Activated T-cell treated with anti-CD3 and anti-CD28 coated beads, Interleukin-2, amount 50 U/mL, for 4 hours (primary cell): Measurements from ENCODE around the gene APOL5. TPM values are rescaled to one million over a fixed set of nuclear protein-coding genes. Genes with fewer than 3 reads are reported as not detected.
"Not testable (repeated sequence)": the region's sequence is repeated elsewhere in the genome, so short reads cannot be mapped to it uniquely, and the experiment has no call there.

Source experiments
- ATAC-seq, 2 donors: fragments of 200-7000 bp; cut with Tn5 transposase; one replicate each; pipeline ENCODE4 v1.10.0; 2021
- DNase-seq: peaks from one replicate; pipeline ENCODE4 v3.0.0-alpha.2; 2020
- H3K27me3 Mint-ChIP-seq: one replicate; pipeline ENCODE4 v1.8.0; 2021; ENCODE audit warnings: low read depth, mixed read lengths
- H3K36me3 Mint-ChIP-seq: one replicate; pipeline ENCODE4 v1.8.0; 2022; ENCODE audit warnings: mixed read lengths; ENCODE audit not compliant: insufficient read depth
- H3K4me1 Mint-ChIP-seq: one replicate; pipeline ENCODE4 v1.8.0; 2021; ENCODE audit warnings: low read depth, mixed read lengths
- H3K4me3 Mint-ChIP-seq: one replicate; pipeline ENCODE4 v1.8.0; 2021; ENCODE audit warnings: mild to moderate bottlenecking, moderate library complexity, mixed read lengths
- H3K9me3 Mint-ChIP-seq: one replicate; pipeline ENCODE4 v1.8.0; 2021; ENCODE audit warnings: mixed read lengths
- total RNA-seq, 3 donors: library from RNA; stranded (reverse); gene quantifications; one replicate each; pipeline ENCODE4 v1.2.1, GENCODE V29; 2021

The APOL5 gene
- total RNA-seq, 3 donors from 2014 or later = not detected

DNA sequence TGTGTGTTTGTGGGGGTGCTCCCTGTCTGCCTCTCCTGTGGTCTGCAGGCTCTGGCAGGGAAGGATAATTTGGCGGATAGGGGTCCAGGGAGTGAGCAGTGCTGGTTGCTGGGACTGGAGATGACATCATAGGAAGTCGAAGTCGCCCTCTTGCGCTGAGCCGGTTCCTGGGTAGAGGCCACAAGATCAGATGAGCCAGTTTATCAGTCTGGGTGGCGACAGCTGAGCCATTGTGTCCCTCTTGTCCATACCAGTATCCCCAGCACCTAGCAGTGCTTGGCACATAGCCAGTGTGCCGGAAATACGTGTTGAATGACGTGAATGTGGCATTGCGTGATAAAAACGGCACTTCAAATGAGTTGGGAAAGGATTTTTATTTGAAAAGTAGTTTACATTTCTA is 9.8 kb downstream of the APOL5 start:
- H3K4me1 Mint-ChIP-seq = no peaks in the 10 kb centered on the region
- H3K27me3 Mint-ChIP-seq = peaks cover 13% of the 10 kb centered on the region
- H3K9me3 Mint-ChIP-seq = no peaks in the 10 kb centered on the region
- no peak for ATAC-seq
- no peak for DNase-seq
- H3K36me3 Mint-ChIP-seq = no peaks in the 10 kb centered on the region
- no peak overlapping the region for H3K4me3 Mint-ChIP-seq

DNA sequence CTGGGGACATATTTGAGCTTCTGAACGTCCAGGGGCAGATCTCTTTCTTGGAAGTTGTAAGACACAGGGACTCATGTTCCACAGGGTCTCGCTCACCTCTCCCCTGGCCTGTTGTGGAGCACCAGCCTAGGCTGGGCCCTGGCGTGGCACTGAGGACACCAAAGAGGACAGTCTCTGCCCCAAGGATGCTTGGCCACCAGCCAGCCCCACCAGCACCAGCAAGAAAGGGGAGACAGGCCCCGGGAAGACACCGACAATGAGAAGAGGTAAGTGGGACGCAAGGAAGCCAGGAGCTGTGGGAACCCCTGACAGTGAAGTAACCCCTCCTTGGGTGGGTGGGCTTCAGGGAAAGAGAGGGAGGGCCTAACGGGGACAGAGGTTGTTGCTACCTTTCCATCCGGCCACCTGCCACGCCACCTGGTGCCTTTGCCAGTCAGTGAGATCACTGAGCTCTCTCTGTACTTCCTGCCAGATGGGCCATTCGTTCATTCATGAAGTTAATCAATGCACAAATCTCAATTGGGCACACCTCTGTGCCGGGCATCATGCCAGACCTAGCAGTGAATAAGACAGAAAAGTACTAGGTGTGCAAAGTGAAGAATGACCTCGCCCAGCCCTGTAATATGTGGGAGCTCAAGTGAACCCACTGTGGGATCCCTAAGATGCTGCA is 11.1 kb downstream of the APOL5 start:
- Mint-ChIP-seq H3K36me3 (no peaks in the 10 kb centered on the region), H3K4me1 (no peaks in the 10 kb centered on the region), H3K27me3 (peaks cover 13% of the 10 kb centered on the region), H3K9me3 (no peaks in the 10 kb centered on the region), H3K4me3 (no peak overlapping the region)
- ATAC-seq = no peak
- DNase-seq = no peak

DNA sequence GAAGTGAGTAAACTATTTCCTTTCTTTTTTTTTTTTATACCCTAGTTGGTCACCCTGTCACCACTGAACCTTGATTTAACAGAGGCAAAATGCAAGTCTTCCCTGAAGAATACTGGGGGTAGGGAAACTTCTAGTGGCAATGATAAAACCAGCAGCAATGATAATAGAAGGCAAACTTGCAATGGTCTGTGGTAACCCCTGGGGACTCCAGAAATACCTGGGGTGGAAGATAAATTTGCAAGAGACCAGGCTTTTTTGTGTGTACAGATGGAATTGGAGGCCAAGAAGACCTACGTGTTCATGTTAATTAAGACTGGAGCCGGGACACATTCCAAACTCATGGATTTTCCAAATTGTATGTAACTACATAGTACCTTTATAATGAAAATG is 11.6 kb downstream of the APOL5 start:
- Mint-ChIP-seq H3K9me3 (no peaks in the 10 kb centered on the region), H3K4me3 (no peak overlapping the region), H3K36me3 (no peaks in the 10 kb centered on the region), H3K4me1 (no peaks in the 10 kb centered on the region), H3K27me3 (peaks cover 13% of the 10 kb centered on the region)
- no peak for DNase-seq
- ATAC-seq = no peak

DNA sequence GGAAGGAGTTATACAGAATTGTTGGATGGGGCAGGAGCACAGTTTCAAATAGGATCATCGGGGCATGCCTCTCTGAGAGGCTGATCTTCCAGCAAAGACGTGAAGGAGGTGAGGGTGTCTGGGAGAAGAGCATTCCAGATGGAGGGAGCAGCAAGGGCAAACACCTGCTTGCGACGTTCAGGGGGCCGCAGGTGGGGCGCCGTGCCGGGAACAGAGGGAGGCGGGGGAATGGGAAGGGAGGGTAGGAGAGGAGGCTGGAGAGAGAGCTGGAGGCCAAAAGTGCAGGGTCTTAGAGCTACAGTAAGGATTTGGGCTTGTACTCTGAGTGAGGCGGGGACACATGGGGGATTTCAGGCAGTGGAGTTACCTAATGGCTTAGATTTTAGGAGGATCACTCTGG is 13.6 kb downstream of the APOL5 start:
- H3K4me1 Mint-ChIP-seq = no peaks in the 10 kb centered on the region
- H3K4me3 Mint-ChIP-seq = no peak overlapping the region
- ATAC-seq = no peak
- H3K9me3 Mint-ChIP-seq = no peaks in the 10 kb centered on the region
- no peaks in the 10 kb centered on the region for H3K36me3 Mint-ChIP-seq
- no peak for DNase-seq
- peaks cover 13% of the 10 kb centered on the region for H3K27me3 Mint-ChIP-seq

DNA sequence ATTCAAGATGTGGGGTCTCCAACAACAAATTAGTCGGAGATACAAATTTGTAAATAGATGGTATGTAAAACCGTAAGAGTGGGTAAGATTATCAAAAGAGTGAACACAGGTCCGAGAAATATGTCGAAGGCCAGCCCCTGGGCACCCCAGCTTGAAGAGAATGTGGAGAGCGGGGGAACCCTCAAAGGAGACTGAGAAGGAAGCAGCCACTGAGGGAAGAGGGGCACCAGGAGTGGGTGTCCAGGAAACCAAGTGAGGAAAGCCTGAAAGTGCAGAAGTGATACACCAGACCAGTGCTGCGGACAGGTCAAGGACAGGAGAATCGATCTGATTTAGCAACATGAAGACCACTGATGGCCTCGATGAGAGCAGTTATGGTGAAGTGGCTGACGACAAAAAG is 14.4 kb downstream of the APOL5 start:
- H3K36me3 Mint-ChIP-seq = no peaks in the 10 kb centered on the region
- H3K27me3 Mint-ChIP-seq = peaks cover 14% of the 10 kb centered on the region
- no peak overlapping the region for H3K4me3 Mint-ChIP-seq
- no peaks in the 10 kb centered on the region for H3K9me3 Mint-ChIP-seq
- no peaks in the 10 kb centered on the region for H3K4me1 Mint-ChIP-seq
- no peak for DNase-seq
- no peak for ATAC-seq

DNA sequence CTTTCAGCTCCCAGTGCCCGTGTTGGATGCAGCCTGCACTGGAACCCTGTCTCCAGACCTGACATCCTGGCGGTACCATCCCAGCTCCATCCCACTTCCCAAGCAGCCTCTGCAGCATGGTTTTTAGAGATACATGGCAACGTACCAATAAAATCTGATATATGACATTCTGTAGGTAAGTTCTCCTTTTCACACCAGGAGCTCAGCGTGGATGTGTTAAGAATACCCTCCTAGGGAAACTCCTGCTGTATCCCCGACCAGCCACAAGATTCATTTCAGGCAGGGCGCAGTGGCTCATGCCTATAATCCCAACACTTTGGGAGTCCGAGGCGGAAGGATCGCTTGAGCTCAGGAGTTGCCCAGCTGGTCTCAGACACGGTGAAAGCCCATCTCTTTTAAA is 15.4 kb downstream of the APOL5 start:
- peaks cover 16% of the 10 kb centered on the region for H3K27me3 Mint-ChIP-seq
- no peaks in the 10 kb centered on the region for H3K9me3 Mint-ChIP-seq
- ATAC-seq (no peak), DNase-seq (no peak)
- H3K4me3 Mint-ChIP-seq = no peak overlapping the region
- no peaks in the 10 kb centered on the region for H3K4me1 Mint-ChIP-seq
- no peaks in the 10 kb centered on the region for H3K36me3 Mint-ChIP-seq

DNA sequence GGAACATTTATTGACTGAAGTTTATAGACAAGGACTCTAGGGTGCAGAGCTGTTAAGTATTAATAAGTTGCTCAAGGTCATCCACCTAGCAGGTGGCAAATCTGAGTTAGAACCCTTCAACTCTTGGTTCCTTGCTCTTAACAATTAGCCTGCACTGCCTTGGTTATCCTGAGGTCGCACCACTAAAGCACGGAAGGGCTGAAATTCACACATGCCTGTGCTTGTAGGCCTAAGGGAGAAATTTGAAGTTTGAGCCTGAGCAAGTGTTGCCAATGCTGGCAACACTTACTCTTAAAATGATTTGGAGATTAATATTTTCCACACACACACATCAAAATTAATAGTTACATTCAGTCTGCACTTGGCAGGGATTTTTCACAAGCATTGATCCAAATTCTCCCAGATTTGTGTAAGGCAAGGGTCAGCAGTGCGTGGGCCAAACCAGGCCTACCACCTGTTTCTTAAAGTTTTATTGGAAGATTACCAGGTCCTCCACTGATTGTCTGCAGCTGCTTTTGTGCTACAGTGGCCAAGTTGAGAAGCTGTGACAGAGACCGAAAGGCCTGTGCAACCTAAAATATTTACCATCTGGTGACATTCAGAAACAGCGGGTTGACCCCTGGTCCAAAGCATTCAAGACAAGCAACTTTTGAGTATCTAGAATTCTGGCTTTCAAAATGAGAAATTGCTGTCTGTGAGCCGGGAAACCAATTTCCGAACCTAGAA is 16.3 kb downstream of the APOL5 start:
- Mint-ChIP-seq H3K36me3 (no peaks in the 10 kb centered on the region), H3K4me3 (no peak overlapping the region)

DNA sequence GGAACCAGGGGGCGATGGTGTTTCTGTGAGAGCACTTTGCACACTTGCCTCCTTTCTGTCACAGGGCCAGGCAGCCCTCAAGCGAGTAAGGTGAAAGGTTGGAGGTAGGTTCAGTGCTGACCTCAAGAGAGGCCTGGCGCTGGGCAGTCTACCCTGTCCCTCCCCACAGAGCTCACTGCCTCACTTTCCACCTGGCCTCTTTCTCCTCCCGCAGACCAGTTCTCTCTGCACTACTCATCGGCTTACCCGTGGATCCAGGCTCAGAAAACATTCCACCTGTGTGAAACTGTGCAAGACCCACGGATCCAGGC is 16.8 kb downstream of the APOL5 start:
- no peak overlapping the region for H3K4me3 Mint-ChIP-seq
- H3K27me3 Mint-ChIP-seq = peaks cover 17% of the 10 kb centered on the region
- no peaks in the 10 kb centered on the region for H3K9me3 Mint-ChIP-seq
- DNase-seq (no peak), ATAC-seq (no peak)
- H3K36me3 Mint-ChIP-seq = no peaks in the 10 kb centered on the region
- no peaks in the 10 kb centered on the region for H3K4me1 Mint-ChIP-seq

More for the DNA sequence above, 16.3 kb downstream of the APOL5 start:
- Mint-ChIP-seq H3K9me3 (no peaks in the 10 kb centered on the region), H3K27me3 (peaks cover 17% of the 10 kb centered on the region), H3K4me1 (no peaks in the 10 kb centered on the region)
- ATAC-seq (no peak), DNase-seq (no peak)

DNA sequence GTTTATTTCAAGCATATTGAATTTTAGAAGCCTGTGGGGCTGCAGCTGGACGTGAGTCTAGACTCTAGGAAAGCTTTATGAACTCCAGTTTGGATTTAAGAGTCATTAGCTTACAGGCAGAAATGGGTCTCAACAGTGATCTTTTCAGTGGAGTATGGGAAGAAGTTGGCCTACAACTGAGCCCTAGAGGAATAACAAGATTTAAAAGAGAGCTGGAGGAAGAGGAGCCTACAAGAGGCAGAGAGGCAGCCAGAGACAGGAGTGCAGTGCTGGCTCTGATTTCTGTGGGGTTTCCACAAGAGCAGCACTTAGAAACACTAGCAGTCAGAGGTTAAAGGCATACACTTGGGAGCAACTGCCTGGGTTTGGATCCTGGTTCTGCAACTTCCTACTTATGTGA is 17.9 kb downstream of the APOL5 start:
- ATAC-seq (no peak), DNase-seq (no peak)
- H3K36me3 Mint-ChIP-seq = no peaks in the 10 kb centered on the region
- H3K9me3 Mint-ChIP-seq = no peaks in the 10 kb centered on the region
- no peak overlapping the region for H3K4me3 Mint-ChIP-seq
- H3K4me1 Mint-ChIP-seq = no peaks in the 10 kb centered on the region
- H3K27me3 Mint-ChIP-seq = peaks cover 17% of the 10 kb centered on the region

DNA sequence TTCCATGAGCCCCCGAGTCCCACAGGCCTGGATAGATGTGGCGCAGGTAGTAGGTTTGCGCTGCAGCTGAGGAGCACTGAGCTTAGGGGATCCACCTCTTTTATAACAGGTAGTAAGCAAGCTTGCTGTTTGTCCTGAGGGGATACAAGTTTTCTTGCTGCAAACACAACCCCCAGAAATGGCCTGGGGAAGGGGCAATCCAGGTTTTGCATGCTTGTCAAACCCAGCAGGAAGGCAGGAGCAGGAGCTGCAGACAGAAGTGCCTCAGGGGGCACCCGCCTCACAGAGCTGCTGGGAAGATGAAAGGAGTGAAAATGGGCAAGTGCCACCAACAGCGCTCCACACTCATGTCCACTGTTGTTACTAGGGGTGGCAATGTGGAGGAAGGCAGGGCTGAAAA is 18.5 kb downstream of the APOL5 start:
- no peak for DNase-seq
- H3K4me3 Mint-ChIP-seq = no peak overlapping the region
- no peaks in the 10 kb centered on the region for H3K9me3 Mint-ChIP-seq
- no peaks in the 10 kb centered on the region for H3K36me3 Mint-ChIP-seq
- no peak for ATAC-seq
- H3K4me1 Mint-ChIP-seq = no peaks in the 10 kb centered on the region
- peaks cover 13% of the 10 kb centered on the region for H3K27me3 Mint-ChIP-seq

DNA sequence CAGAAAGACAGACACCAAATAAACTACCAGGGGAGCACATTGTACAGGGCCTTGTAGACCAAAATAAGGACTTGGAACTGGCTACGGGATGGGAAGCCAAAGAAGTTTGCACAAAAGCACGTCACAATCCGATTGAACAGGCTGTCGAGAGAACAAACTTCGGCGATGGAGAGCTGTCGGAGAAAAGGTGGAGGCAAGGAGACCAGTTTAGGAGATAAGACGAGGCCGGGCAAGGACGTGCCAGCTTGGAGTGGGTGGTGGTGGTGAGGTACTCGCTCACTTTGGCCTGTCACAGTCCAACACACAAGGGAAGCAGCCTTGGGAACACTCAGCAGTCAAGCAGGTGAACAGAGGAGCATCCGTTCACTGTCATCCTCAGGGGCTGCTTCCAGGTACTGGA is 19.0 kb downstream of the APOL5 start:
- Mint-ChIP-seq H3K36me3 (no peaks in the 10 kb centered on the region), H3K4me1 (no peaks in the 10 kb centered on the region), H3K27me3 (peaks cover 9% of the 10 kb centered on the region), H3K4me3 (no peak overlapping the region), H3K9me3 (no peaks in the 10 kb centered on the region)
- no peak for DNase-seq
- ATAC-seq = no peak

DNA sequence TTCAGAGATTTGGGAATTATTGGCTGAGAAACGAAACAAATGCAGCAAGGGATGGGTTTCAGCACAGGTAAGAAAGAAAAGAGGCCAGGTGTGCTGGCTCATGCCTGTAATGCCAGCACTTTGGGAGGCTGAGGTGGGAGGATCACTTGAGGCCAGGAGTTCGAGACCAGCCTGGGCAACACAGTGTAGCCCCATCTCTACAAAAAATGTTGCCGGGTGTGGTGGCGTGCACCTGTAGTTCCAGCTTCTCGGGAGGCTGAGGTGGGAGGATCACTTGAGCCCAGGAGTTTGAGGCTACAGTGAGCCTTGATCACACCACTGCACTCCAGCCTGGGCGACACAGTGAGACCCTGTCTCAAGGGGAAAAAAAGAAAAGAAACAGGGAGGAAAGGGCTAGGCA is 20.2 kb downstream of the APOL5 start:
- not testable (repeated sequence) for DNase-seq, ATAC-seq, H3K36me3 Mint-ChIP-seq, H3K4me3 Mint-ChIP-seq, H3K4me1 Mint-ChIP-seq, H3K9me3 Mint-ChIP-seq, H3K27me3 Mint-ChIP-seq

DNA sequence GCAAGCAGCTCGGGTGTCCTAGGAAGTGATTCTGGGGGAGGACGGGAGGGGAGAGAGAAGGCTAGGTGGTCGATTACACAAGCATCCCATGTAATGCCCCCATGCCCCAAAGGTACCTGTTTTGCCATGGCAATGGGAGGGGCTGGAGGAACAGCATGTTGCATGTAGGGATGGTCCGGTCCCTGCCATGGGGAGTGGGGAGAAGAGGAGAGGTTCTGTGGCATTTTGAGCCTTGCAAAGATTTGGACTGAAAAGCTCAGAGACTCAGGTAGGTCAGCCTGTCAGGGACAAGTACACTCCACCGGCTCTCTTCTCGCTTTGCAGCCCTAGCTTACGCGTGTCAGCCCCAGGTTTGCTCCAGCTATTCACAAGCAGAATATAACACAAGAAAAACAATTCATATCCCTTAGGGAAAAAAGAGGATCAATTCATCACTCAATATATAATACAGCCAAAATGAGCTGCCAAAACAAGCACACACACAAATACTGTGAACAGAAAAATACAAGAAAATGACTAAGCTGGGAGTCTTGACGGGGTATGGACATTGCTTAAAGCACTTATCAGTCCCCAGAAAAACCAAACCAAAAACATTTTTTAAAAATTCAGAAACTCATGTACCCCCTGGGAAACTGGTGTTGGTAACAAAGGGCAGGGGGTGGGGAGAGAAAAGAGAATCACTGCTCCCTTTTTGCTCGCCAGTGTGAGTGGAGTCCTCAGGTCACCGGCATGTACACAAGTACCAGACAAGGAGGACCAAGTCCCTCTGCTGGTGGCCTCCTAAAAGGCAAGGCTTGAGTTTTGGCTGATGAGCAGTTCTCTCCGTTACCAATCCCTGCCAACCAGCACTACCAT is 21.6 kb downstream of the APOL5 start:
- Mint-ChIP-seq H3K4me1 (no peaks in the 10 kb centered on the region), H3K36me3 (no peaks in the 10 kb centered on the region), H3K9me3 (no peaks in the 10 kb centered on the region), H3K4me3 (no peak overlapping the region), H3K27me3 (peaks cover 8% of the 10 kb centered on the region)
- ATAC-seq (no peak), DNase-seq (no peak)

DNA sequence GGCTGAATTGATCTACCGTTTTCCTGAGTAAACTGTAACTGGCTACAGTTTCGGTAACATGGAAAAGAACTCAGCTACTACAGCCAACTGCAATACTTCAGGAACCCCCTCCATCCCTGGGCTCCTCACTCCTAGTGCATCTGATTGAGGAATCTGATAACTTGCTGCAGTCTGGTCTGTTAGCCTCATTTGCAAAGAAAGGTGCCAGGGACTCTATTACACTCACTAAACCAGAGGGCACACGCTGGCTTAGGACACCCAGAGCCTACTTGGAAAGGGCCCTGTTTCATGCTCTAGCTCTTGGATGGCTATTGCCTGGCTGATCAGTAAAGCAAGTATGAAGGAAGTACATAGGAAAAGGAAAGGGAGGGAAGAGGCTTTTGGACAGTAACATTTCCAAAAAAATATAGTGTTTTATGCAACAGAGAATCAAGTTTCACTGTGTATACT is 22.3 kb downstream of the APOL5 start:
- Mint-ChIP-seq H3K4me3 (no peak overlapping the region), H3K9me3 (no peaks in the 10 kb centered on the region), H3K36me3 (no peaks in the 10 kb centered on the region), H3K4me1 (no peaks in the 10 kb centered on the region), H3K27me3 (peaks cover 8% of the 10 kb centered on the region)
- ATAC-seq (no peak), DNase-seq (no peak)

DNA sequence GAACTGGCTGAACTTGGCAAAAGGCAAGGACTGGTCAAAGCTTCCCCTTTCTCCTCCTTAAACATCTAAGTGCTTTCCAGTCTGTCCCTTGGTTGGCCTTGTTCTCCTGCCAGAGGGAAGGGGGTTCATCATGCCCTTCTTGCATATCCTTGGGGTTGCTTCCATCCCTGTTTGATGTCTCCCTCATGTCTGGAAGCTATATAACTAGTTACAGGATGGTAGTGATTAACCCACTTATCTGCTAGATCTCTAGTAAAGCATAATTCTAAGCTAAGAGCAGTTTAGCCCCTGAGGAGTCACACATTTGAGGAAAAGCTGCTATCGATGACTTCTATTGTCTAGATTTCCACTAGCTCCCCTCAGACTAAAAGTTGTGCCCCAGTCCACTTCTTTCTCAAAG is 22.9 kb downstream of the APOL5 start:
- no peak for DNase-seq
- H3K27me3 Mint-ChIP-seq = peaks cover 8% of the 10 kb centered on the region
- no peak overlapping the region for H3K4me3 Mint-ChIP-seq
- no peaks in the 10 kb centered on the region for H3K4me1 Mint-ChIP-seq
- no peaks in the 10 kb centered on the region for H3K36me3 Mint-ChIP-seq
- ATAC-seq = no peak
- H3K9me3 Mint-ChIP-seq = no peaks in the 10 kb centered on the region
